ENCODE data around the gene FES. TPM values are rescaled to one million over a fixed set of nuclear protein-coding genes. Genes with fewer than 3 reads are reported as not detected.

Gene FES
- total RNA-seq, result 10 to 100 TPM; 54.2 to 86.3 TPM

- H3K4me3 ChIP-seq, result peak within 1 kb of the TSS; percentile 87
- H3K27ac ChIP-seq, result peak within 1 kb of the TSS; percentile 88 to 98
- TF ChIP-seq CTCF (IDR thresholded peaks at IDR 0.05), result no peak
- H3K4me1 ChIP-seq (ENCODE audit: control insufficient read depth in 1 of 2, low read depth in 2 of 2), result peaks cover 28 to 32% of the 10 kb centered on the region in 2 donors
- H3K36me3 ChIP-seq, result peaks cover 37% of the 10 kb centered on the region
- no peaks in the 10 kb centered on the region for H3K9me3 ChIP-seq
- ATAC-seq (ENCODE audit: insufficient number of reproducible peaks, low FRiP score, low read depth), result peak; percentile 50
- DNase-seq (ENCODE audit: low spot score), result no peak
- no peaks in the 10 kb centered on the region for H3K27me3 ChIP-seq (replicated peaks; ENCODE audit: insufficient read depth)
Measured at GRCh38 chr15:90883976-90884718, at the start of gene FES. Gene FES (plus strand): TSS chr15:90884504. CDS start chr15:90885046, 542 bp downstream.

- no peaks in the 10 kb centered on the region for H3K36me3 ChIP-seq
- no peaks in the 10 kb centered on the region for H3K27me3 ChIP-seq (replicated peaks; ENCODE audit: insufficient read depth)
- no peak for TF ChIP-seq CTCF (IDR thresholded peaks at IDR 0.05)
- no peak overlapping the region for H3K27ac ChIP-seq
- ATAC-seq (ENCODE audit: insufficient number of reproducible peaks, low FRiP score, low read depth) (no peak), DNase-seq (ENCODE audit: low spot score) (no peak)
- no peak overlapping the region for H3K4me3 ChIP-seq
- no peaks in the 10 kb centered on the region for H3K4me1 ChIP-seq (ENCODE audit: control insufficient read depth in 1 of 2, low read depth in 2 of 2)
- H3K9me3 ChIP-seq, result no peaks in the 10 kb centered on the region
Measured at GRCh38 chr15:90834626-90835025, 49.7 kb upstream of the FES start.

- Histone ChIP-seq H3K27ac (no peak overlapping the region), H3K9me3 (no peaks in the 10 kb centered on the region), H3K4me1 (ENCODE audit: control insufficient read depth in 1 of 2, low read depth in 2 of 2) (no peaks in the 10 kb centered on the region), H3K4me3 (no peak overlapping the region), H3K36me3 (no peaks in the 10 kb centered on the region), H3K27me3 (replicated peaks; ENCODE audit: insufficient read depth) (no peaks in the 10 kb centered on the region)
- no peak for ATAC-seq (ENCODE audit: insufficient number of reproducible peaks, low FRiP score, low read depth)
- TF ChIP-seq CTCF (IDR thresholded peaks at IDR 0.05), result no peak
- DNase-seq (ENCODE audit: low spot score), result no peak
Measured at GRCh38 chr15:90836296-90836871, 47.9 kb upstream of the FES start.

- no peak for ATAC-seq (ENCODE audit: insufficient number of reproducible peaks, low FRiP score, low read depth)
- no peak for TF ChIP-seq CTCF (IDR thresholded peaks at IDR 0.05)
Measured at GRCh38 chr15:90837094-90837493, 47.2 kb upstream of the FES start.

GRCh38 chr15:90838139-90838538 is 46.2 kb upstream of the FES start:
- no peaks in the 10 kb centered on the region for H3K9me3 ChIP-seq
- no peak overlapping the region for H3K27ac ChIP-seq
- H3K27me3 ChIP-seq (replicated peaks; ENCODE audit: insufficient read depth), result no peaks in the 10 kb centered on the region
- no peak for ATAC-seq (ENCODE audit: insufficient number of reproducible peaks, low FRiP score, low read depth)
- H3K4me3 ChIP-seq, result no peak overlapping the region
- H3K36me3 ChIP-seq, result no peaks in the 10 kb centered on the region
- DNase-seq (ENCODE audit: low spot score), result no peak
- H3K4me1 ChIP-seq (ENCODE audit: control insufficient read depth in 1 of 2, low read depth in 2 of 2), result no peaks in the 10 kb centered on the region
- no peak for TF ChIP-seq CTCF (IDR thresholded peaks at IDR 0.05)

More at GRCh38 chr15:90837094-90837493, 47.2 kb upstream of the FES start:
- Histone ChIP-seq H3K36me3 (no peaks in the 10 kb centered on the region), H3K4me3 (no peak overlapping the region), H3K27me3 (replicated peaks; ENCODE audit: insufficient read depth) (no peaks in the 10 kb centered on the region), H3K4me1 (ENCODE audit: control insufficient read depth in 1 of 2, low read depth in 2 of 2) (no peaks in the 10 kb centered on the region), H3K9me3 (no peaks in the 10 kb centered on the region), H3K27ac (no peak overlapping the region)
- DNase-seq (ENCODE audit: low spot score), result no peak

Data from thoracic aorta (tissue), 2 donors.